Activated CD4-positive, alpha-beta memory T cell treated with anti-CD3 and anti-CD28 coated beads, Interleukin-2, amount 10 ng/mL, durations not matched to agents 7 days and 5 days (primary cell): ENCODE measurements around the gene BPIFB1. TPM values are rescaled to one million over a fixed set of nuclear protein-coding genes. Genes with fewer than 3 reads are reported as not detected.

ENCODE experiments used
- CTCF ChIA-PET: fragments of 350-600 bp; sonication (Branson Sonifier 250); formaldehyde crosslinking; loops from one replicate; lab custom pipeline; 2021; ENCODE audit warnings: antibody characterized with exemption, inconsistent platforms; lab: Charles Lee
- POLR2A ChIA-PET: fragments of 350-600 bp; sonication (Branson Sonifier 250); formaldehyde crosslinking; loops from one replicate; lab custom pipeline; 2021; ENCODE audit warnings: antibody characterized with exemption; lab: Charles Lee
- DNase-seq: peaks from one replicate; pipeline ENCODE4 v3.0.0-alpha.2; 2020
- H3K27ac Mint-ChIP-seq: one replicate; pipeline ENCODE4 v1.8.0; 2021; ENCODE audit warnings: mild to moderate bottlenecking, mixed read lengths
- H3K27me3 Mint-ChIP-seq: one replicate; pipeline ENCODE4 v1.8.0; 2021; ENCODE audit warnings: mixed read lengths
- H3K36me3 Mint-ChIP-seq: one replicate; pipeline ENCODE4 v1.8.0; 2021; ENCODE audit warnings: low read depth, mixed read lengths
- H3K4me1 Mint-ChIP-seq: one replicate; pipeline ENCODE4 v1.8.0; 2021; ENCODE audit warnings: mixed read lengths
- H3K4me3 Mint-ChIP-seq: one replicate; pipeline ENCODE4 v1.8.0; 2021; ENCODE audit warnings: mild to moderate bottlenecking, mixed read lengths
- H3K9me3 Mint-ChIP-seq: one replicate; pipeline ENCODE4 v1.8.0; 2021; ENCODE audit warnings: mixed read lengths
- total RNA-seq, 2 experiments: library from RNA; stranded (reverse); gene quantifications; one replicate each; pipeline ENCODE4 v1.2.3, GENCODE V29; 2021

The BPIFB1 gene
- total RNA-seq, 2 experiments from 2014 or later: not detected

DNA sequence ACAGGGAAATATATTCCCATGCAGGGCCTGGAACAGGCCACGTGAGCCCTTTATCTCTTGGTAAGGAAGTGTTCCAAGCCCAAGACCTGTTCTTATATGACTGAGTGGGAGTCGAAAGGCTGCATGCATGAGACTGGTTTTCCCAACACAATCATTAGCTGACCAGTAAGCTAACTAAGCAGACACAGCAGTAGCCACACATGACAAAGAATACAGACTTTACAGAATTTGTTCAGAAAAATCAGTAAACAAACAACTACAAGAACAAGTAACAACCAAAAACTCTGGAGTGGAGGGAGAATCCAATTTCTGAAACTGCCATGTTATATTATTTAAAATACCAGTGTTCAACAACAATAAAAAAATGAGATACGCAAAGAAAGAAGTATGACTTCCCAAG, 30.6 kb upstream of the BPIFB1 start:
- Mint-ChIP-seq H3K4me3 (no peak overlapping the region), H3K27me3 (peaks cover 22% of the 10 kb centered on the region), H3K36me3 (no peaks in the 10 kb centered on the region), H3K27ac (no peak overlapping the region), H3K9me3 (no peaks in the 10 kb centered on the region), H3K4me1 (no peaks in the 10 kb centered on the region)
- CTCF ChIA-PET: no interaction called here
- no peak for DNase-seq
- POLR2A ChIA-PET: no interaction called here

DNA sequence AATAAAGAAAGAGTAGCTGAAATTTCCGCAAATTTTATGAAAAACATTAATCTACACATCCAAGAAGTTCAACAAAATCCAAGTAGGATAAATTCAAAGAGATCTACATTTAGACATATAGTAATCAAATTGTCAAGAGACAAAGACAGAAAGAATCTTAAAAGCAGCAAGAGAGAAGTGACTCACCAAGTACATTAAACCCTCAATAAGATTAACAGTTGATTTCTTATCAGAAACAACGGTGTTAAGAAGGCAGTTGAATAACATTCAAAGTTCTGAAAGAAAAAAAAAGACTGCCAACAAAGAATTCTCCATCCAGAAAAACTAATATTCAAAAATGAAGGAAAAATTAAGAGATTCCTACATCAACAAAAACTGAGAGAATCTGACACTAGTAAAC, 28.0 kb upstream of the BPIFB1 start:
- POLR2A ChIA-PET: no interaction called here
- H3K9me3 Mint-ChIP-seq: no peaks in the 10 kb centered on the region
- no peak for DNase-seq
- H3K4me3 Mint-ChIP-seq: no peak overlapping the region
- peaks cover 24% of the 10 kb centered on the region for H3K27me3 Mint-ChIP-seq
- H3K27ac Mint-ChIP-seq: no peak overlapping the region
- no peaks in the 10 kb centered on the region for H3K36me3 Mint-ChIP-seq
- CTCF ChIA-PET: no interaction called here
- no peaks in the 10 kb centered on the region for H3K4me1 Mint-ChIP-seq

DNA sequence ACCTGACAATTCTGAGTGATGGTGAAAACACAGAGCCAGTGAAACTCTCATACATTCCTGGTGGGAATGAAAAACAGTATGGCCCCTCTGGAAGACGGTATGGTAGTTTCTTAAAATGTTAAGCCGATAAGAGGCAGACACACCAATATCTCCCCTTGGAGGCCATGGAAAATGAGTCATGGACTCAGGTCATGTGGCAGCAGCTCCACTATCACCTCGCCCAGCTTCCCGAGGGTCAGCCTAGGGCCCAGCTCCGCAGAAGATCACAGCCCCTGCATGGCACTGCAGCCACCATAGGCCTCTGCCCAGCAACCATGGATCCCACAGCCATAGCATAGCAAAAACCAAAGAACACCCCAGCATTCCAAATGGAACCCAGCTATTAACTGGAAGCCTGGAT, 25.8 kb upstream of the BPIFB1 start:
- H3K27ac Mint-ChIP-seq: no peak overlapping the region
- ChIA-PET POLR2A (no interaction called here), CTCF (no interaction called here)
- H3K36me3 Mint-ChIP-seq: no peaks in the 10 kb centered on the region
- H3K9me3 Mint-ChIP-seq: no peaks in the 10 kb centered on the region
- H3K4me1 Mint-ChIP-seq: peaks cover 2% of the 10 kb centered on the region
- H3K4me3 Mint-ChIP-seq: no peak overlapping the region
- H3K27me3 Mint-ChIP-seq: peaks cover 34% of the 10 kb centered on the region
- no peak for DNase-seq

DNA sequence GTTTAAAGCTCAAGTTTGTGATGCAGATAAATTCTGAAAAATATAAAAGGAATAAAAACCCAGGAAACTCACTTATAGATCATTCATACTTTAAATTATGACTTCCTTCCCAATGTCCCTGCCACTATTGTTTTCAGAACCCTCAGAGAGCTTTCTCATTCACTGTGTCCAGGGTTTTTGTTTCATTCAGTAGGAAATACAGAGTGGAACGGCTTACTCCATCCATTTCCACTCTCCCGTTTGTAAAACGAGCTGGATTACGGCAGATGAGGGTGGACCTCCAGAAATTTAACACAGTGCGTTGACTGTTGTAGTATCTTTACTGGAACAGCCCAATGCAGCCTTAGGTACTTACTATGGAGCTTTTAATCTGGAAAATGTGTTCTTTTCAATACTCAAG, 23.6 kb upstream of the BPIFB1 start:
- ChIA-PET POLR2A (no interaction called here), CTCF (interaction anchor here (1.2 kb wide), 1 partner anchor 33 kb away, joined by 3 read pairs; no protein-coding TSS in a partner anchor)
- H3K9me3 Mint-ChIP-seq: no peaks in the 10 kb centered on the region

DNA sequence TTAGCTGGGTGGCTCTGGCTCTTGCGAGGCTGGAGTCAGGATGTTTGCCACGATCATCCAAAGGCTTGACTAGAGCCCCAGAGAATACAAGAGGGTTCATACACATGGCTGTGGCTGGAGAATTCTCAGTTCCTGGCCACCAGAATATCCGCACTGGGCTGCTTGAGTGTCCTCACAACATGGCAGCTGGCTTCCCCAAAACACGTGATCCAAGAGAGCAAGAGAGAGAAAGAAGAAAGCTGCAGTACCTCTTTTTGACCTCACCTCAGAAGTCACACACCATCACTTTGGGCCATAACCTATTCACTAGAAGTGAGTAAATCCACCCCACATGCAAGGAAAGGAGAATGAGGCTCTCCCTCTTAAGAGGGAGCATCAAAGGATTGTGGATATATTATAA, 21.5 kb upstream of the BPIFB1 start:
- H3K4me1 Mint-ChIP-seq: peaks cover 2% of the 10 kb centered on the region
- H3K27me3 Mint-ChIP-seq: peaks cover 29% of the 10 kb centered on the region
- CTCF ChIA-PET: interaction anchor here (0.8 kb wide), 1 partner anchor 87 kb away, joined by 3 read pairs; no protein-coding TSS in a partner anchor

More for the DNA sequence above, 23.6 kb upstream of the BPIFB1 start:
- no peak for DNase-seq
- Mint-ChIP-seq H3K27ac (no peak overlapping the region), H3K27me3 (peaks cover 39% of the 10 kb centered on the region), H3K4me1 (peaks cover 2% of the 10 kb centered on the region), H3K36me3 (no peaks in the 10 kb centered on the region), H3K4me3 (no peak overlapping the region)

DNA sequence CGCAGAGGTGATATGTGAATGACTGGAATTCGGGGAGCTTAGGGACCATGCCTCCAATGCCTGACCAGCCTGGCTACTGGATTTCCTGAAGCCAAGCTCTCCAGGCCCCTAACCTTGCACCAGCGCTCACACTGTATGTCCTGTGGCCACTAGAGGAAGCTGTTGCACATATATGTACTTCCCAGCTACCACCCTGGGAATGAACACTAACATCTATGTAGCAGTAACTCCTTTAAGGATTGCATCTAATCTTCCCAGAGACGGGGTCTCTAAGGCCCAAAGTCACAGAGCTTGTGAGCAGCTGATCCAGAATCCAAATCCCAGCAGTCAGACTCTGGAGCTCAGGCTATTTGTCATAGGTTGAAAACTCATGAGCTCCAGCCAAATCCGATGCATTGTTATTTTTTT, 20.4 kb upstream of the BPIFB1 start:
- H3K27me3 Mint-ChIP-seq: peaks cover 23% of the 10 kb centered on the region
- no peaks in the 10 kb centered on the region for H3K36me3 Mint-ChIP-seq
- H3K4me1 Mint-ChIP-seq: peaks cover 2% of the 10 kb centered on the region
- no peak overlapping the region for H3K4me3 Mint-ChIP-seq
- ChIA-PET POLR2A (no interaction called here), CTCF (interaction anchor here (1.3 kb wide), 1 partner anchor 33 kb away, joined by 4 read pairs; no protein-coding TSS in a partner anchor)
- H3K27ac Mint-ChIP-seq: no peak overlapping the region
- DNase-seq: no peak
- H3K9me3 Mint-ChIP-seq: no peaks in the 10 kb centered on the region

More for the DNA sequence above, 21.5 kb upstream of the BPIFB1 start:
- H3K4me3 Mint-ChIP-seq: no peak overlapping the region
- H3K27ac Mint-ChIP-seq: no peak overlapping the region
- no peak for DNase-seq
- no peaks in the 10 kb centered on the region for H3K36me3 Mint-ChIP-seq
- no peaks in the 10 kb centered on the region for H3K9me3 Mint-ChIP-seq
- POLR2A ChIA-PET: no interaction called here

DNA sequence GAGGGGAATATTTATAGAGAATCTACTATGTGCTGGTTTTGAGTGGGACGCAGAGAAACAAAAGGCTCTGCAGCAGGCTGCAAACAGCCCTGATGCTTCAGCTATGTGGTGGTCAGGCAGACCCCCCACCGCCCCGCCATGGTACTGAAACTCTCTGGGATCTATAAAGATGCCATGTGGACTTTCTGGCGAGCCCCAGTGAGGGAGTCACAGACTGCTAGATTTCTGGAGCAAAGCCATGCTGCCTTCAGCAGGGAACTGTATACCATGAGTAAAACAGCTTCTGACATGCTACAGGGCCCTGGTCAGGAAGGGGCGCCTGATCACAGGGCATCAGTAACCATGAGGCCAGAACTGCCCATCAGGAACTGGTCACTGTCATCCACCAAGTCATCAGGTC, 19.2 kb upstream of the BPIFB1 start:
- ChIA-PET POLR2A (no interaction called here), CTCF (interaction anchor here (1.3 to 1.6 kb wide), 2 partner anchors 35 to 36 kb away, joined by 4 to 7 read pairs; no protein-coding TSS in a partner anchor)
- Mint-ChIP-seq H3K9me3 (no peaks in the 10 kb centered on the region), H3K4me3 (no peak overlapping the region), H3K27ac (no peak overlapping the region), H3K4me1 (peaks cover 2% of the 10 kb centered on the region), H3K27me3 (peaks cover 24% of the 10 kb centered on the region), H3K36me3 (no peaks in the 10 kb centered on the region)
- DNase-seq: no peak

DNA sequence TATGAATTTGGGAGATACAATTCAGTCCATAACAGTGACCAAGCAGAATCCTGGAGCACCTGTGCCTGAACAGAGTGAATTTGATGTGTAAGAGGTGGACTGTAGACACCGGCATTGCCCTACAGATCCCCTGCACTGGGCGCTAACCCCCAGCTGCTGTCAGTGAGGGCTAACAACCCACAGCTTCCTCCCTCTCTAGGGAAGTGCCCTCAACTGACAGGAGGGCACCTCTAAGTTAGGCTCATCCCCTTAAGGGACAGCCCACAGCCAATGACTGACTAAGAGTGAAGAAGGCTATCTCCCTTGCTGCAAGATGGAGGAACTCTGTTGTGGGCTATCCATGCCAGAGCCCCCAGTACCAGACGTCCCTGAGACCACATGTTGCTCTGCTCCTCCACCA, 15.3 kb upstream of the BPIFB1 start:
- DNase-seq: no peak
- no peaks in the 10 kb centered on the region for H3K36me3 Mint-ChIP-seq
- H3K27ac Mint-ChIP-seq: no peak overlapping the region
- POLR2A ChIA-PET: no interaction called here
- H3K4me1 Mint-ChIP-seq: peaks cover under 1% of the 10 kb centered on the region
- H3K4me3 Mint-ChIP-seq: no peak overlapping the region
- no peaks in the 10 kb centered on the region for H3K9me3 Mint-ChIP-seq
- CTCF ChIA-PET: no interaction called here
- peaks cover 41% of the 10 kb centered on the region for H3K27me3 Mint-ChIP-seq

DNA sequence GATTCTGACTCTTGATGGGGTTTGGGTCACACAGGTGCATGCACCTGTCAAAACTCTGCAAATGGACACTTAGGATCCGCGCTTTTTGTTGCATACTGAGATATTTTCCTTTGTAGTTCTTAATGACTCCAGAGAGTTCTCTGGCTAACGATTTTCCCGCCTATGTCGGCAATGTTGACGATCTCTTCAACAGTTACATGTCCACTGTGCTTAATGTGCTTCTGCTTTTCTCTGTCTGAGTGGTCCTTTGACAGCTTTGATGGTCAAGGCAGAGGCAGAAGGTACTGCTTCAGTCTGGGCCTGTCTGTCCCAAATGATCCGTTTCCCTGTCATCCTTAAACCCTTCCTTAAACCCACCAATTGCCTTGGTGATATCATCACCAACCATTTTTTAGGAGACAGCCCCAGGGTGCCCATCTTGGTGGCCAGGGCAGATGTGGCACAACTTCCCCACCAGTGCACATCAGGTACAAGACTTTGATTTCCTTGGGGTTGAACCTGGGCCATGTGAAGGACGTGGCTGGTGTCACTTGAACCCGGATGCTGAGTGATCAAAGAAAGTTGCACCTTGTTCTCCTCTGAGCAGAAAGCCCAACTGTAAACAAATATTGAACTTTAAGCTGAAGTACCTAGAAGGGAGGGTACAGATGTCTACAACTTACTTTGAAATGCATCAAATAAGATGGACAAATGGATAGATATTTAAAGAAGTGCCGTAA, 10.7 kb upstream of the BPIFB1 start:
- H3K27ac Mint-ChIP-seq: no peak overlapping the region
- H3K27me3 Mint-ChIP-seq: peaks cover 35% of the 10 kb centered on the region
- H3K4me1 Mint-ChIP-seq: peaks cover 8% of the 10 kb centered on the region
- CTCF ChIA-PET: interaction anchor here (1.7 kb wide), 1 partner anchor 19 kb away, joined by 3 read pairs; no protein-coding TSS in a partner anchor
- no peak for DNase-seq
- no peaks in the 10 kb centered on the region for H3K9me3 Mint-ChIP-seq
- no peaks in the 10 kb centered on the region for H3K36me3 Mint-ChIP-seq
- no peak overlapping the region for H3K4me3 Mint-ChIP-seq
- POLR2A ChIA-PET: no interaction called here

DNA sequence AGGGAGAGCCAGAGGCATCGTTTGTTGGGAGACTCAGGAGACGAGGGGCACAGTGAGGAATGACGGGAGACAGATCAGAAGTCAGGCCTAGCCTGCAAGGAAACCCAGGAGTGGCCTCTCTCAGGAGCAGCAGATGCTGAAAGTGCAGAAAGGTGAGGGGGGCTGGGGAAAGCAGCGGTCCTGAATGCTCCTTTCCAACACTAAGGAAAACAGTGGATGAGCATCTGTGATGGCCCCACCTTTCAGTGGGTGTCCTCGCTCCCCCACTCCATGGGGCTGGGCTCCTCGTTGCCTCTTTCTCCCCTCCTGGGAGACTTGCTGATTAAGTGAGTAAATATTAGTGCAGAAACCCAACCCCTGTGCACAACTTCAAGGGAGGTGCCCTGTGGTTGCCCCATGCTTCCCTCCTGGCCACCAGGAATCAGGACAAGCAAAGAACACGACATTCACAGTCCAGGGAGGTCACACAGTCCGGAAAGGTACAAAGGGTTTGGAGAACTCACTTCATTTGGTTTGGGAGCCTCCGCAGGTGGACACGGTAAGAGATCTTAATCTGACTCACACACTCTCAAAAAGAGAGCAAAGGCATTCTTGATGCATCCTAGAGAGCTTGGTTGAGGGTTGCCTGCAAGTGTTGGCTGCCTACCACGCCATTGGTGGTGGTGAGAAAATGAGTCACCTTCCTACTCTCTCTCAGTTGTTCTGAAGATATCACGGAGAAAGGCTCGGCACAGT, 9.7 kb upstream of the BPIFB1 start:
- ChIA-PET CTCF (no interaction called here), POLR2A (no interaction called here)
- H3K4me1 Mint-ChIP-seq: peaks cover 8% of the 10 kb centered on the region
- no peak overlapping the region for H3K4me3 Mint-ChIP-seq
- no peaks in the 10 kb centered on the region for H3K36me3 Mint-ChIP-seq
- peak; percentile 32 for DNase-seq
- H3K9me3 Mint-ChIP-seq: no peaks in the 10 kb centered on the region
- peaks cover 37% of the 10 kb centered on the region for H3K27me3 Mint-ChIP-seq
- H3K27ac Mint-ChIP-seq: no peak overlapping the region

DNA sequence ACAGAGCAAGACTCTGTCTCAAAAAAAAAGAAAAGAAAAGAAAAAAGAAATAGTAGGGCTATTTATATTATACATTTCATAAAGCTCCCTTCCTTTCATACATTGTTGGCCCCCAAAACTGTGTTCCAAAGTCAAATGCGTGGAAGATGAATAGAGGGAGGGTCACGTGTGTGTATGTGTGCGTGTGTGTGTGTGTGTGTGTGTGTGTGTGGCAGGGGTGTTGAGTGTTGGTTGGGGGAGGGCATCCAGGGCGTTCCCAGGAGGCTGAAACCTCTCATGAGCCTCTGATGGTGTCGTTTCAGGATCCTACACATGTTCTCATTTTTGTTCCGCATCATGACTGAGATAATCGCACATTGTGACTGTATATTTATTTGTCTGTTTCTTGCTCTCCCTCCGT, 7.8 kb upstream of the BPIFB1 start:
- Mint-ChIP-seq H3K9me3 (no peaks in the 10 kb centered on the region), H3K27me3 (peaks cover 33% of the 10 kb centered on the region), H3K36me3 (no peaks in the 10 kb centered on the region), H3K4me1 (peaks cover 8% of the 10 kb centered on the region), H3K4me3 (no peak overlapping the region), H3K27ac (no peak overlapping the region)
- DNase-seq: no peak
- ChIA-PET POLR2A (no interaction called here), CTCF (no interaction called here)

DNA sequence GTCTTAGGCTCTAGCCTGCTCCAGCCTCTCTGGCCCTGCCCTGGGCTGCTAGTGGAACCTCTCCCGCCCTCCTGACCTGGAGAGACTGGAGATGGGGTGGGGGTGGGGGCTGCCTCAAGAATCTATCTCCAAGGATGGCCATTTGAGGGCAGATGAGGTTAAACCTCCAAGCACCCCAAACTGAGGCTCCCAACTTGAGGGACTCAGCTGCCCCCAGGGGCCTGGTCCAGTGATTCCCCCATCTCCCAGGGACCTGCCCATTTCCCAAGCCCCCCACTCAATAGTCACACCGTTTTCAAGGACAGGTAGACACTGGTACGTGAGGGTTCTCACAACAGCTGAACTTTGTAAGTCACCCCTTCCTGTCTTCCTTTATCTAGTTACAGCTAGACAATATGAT, 7.1 kb upstream of the BPIFB1 start:
- Mint-ChIP-seq H3K4me1 (peaks cover 8% of the 10 kb centered on the region), H3K27ac (no peak overlapping the region), H3K27me3 (peaks cover 28% of the 10 kb centered on the region), H3K36me3 (no peaks in the 10 kb centered on the region), H3K4me3 (no peak overlapping the region), H3K9me3 (no peaks in the 10 kb centered on the region)
- POLR2A ChIA-PET: no interaction called here
- no peak for DNase-seq
- CTCF ChIA-PET: interaction anchor here (1.0 kb wide), 1 partner anchor 9 kb away, joined by 3 read pairs; no protein-coding TSS in a partner anchor

DNA sequence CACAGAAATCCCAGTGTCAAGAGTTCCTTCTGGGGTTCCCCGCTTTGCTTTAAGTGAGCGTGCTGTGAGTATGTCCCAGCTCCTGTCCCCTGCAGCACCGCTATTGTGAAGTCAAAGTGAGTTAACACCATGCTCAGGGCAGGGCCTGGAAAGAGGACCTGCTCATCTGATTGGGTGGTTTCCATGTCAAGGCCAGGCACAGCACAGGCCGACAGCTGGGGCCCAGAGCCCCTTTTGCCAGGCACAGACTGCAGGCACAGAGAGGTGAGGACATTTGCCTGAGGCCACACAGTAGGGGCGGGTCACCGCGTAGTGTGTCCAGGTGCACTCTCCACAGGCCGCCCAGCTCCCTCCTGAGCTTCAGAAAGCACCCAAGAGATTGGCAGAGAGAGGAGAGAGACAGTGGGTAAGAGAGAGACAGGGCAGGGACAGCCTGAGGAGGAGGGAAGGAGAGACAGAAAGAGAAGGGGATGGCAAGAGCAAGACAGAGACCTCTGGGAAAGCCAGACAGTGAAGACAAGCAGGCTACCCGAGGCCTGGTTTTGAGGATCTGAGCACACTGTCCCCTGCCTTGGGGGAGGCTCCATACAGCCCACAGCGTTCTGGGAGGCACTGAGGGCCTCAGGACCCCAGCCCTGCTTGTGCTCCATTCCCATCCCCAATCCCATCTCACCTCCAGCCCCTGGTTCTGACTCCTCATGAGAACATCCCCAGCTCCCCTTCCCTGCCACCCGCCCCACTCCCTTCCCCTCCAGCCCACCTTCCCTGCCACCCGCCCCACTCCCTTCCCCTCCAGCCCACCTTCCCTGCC, 6.5 kb upstream of the BPIFB1 start:
- Mint-ChIP-seq H3K27ac (no peak overlapping the region), H3K36me3 (no peaks in the 10 kb centered on the region), H3K4me1 (peaks cover 8% of the 10 kb centered on the region), H3K9me3 (no peaks in the 10 kb centered on the region), H3K4me3 (no peak overlapping the region), H3K27me3 (peaks cover 25% of the 10 kb centered on the region)
- ChIA-PET POLR2A (no interaction called here), CTCF (interaction anchor here (1.0 kb wide), 1 partner anchor 8 kb away, joined by 3 read pairs; no protein-coding TSS in a partner anchor)
- no peak for DNase-seq
